SH-SY5Y (cell line): Measurements from ENCODE around the gene NOM1.

Source experiments
- GATA2 ChIP-seq: IDR thresholded peaks from 2 replicates; pipeline ENCODE4 v1.6.1; 2011; ENCODE audit warnings: mild to moderate bottlenecking, low read depth, low read length
- GATA3 ChIP-seq: IDR thresholded peaks from 2 replicates; pipeline ENCODE4 v1.6.1; 2011; ENCODE audit warnings: low read depth, mild to moderate bottlenecking, low read length, moderate library complexity

DNA sequence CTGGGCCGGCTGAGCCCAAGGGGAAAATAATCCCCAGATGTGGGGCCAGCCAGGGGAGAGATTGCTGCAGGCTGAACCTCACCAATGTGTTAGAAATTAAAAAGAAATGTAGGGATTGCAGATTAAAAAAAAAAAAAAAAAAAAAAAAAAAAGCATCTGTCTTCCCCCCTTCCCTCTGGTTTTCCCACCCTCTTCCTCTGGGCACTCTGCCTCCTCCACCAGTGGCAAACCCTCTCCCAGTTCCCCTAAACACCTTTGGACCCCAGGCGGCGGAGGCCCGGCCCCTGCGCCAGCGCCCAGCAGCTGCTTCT lies 53.9 kb downstream of the NOM1 start:
- no peak for TF ChIP-seq GATA2
- no peak for TF ChIP-seq GATA3
